ENCODE results near the gene YKT6.

YKT6 gene

GRCh38 chr7:44263326-44264082, 62.7 kb downstream of the YKT6 start:
- FAIRE-seq: no peak

Measured in colon (tissue), 2 donors.